ENCODE data around the gene KISS1.

The KISS1 gene

DNA sequence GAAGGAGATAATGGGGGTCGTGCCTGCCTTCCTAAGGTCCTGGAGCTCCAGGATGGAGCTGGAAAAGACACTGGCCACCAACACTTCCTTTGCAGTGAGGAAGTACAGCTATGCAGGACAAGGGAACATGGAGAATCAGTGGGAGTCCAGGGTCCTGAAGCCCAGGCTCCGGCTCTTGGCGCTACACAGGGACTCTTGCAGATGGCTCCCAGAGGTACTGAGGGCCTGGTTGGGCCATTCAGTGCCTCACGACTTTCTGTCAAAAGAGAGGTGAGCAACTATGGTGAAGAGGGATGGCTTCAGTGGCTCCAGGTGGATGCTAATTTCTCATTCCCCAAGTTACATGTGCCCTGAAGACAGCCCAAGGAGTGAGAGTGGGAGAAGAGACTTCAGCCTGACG, 42.6 kb downstream of the KISS1 start:
- no peak for DNase-seq

DNA sequence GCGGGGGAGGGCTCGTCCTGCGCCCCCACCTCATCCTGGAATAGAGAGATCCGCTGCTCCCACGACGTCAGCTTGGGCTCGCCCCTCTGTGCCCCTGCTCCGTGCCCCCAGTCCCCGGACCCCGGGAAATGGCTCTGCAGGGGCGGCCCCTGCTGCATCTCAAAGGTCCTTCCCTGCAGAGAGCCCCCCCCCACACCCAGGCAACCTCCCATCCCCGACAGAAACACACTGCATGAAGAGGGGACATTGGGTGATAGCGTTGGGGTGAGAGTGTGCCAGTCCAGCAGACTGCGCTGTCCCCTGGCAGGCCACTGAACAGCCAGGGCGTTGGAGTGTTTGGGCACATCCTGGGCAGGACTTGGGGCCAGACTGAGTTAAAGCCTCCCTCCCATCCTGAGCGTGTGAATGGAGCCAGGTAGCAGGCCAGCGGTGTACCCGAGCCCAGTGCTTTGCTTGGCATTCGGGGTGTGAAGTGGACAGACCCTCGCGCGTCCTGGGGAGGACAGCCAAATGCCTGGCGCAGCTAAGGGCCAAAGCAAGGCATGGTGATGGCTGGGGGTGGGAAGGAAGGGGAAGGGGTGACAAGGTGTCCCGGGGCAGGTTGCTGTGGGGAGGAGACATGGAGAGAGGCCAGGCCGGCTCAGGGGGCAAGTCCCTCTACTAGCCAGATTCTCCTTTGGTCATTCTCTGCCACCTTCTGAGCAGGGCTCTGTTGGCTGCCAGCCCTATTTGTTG, 43.8 kb downstream of the KISS1 start:
- no peak for DNase-seq

DNA sequence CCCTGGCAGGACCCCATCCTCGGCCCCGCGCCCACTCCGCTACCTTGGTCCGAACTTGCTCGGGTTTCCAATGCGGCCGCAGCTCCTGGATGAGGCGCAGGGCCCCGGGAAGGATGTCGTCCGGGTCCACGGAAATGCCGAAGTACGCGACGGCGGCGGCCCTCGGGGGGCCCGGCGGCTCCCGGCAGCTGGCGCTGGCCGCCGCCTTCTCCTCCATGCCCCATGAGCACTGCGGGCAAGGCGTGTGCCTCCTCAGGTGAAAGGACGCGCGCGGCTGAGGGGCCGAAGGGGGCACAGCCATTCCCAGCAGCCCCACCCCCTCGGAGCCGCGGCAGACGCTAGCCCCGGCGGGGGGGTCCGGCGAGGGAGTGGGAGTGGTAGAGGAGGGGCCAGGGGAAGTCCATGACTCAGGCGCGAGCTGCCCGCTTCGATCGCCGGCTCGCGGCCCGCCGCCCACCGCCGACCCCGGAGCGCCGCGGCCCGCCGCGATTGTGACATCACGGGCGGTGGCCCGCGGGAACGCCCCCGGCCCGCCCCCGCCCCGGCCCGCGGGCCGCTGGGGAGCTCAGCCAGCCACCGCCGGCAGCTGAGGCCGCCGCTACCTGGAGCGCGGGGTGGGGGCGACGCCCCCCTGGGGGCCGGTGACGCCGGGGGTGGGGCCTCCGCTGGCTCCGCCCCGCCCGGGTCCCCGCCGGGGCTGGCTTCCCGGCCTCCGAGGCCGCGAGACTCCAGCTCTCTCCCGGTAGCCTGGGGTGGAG, 44.6 kb downstream of the KISS1 start, which contains the start of gene ETNK2:
Gene ETNK2 (minus strand): TSS at position 493 of the 758 bp plus-strand sequence. CDS start 192 bp downstream, at position 301.
- peak; percentile 83 for DNase-seq

DNA sequence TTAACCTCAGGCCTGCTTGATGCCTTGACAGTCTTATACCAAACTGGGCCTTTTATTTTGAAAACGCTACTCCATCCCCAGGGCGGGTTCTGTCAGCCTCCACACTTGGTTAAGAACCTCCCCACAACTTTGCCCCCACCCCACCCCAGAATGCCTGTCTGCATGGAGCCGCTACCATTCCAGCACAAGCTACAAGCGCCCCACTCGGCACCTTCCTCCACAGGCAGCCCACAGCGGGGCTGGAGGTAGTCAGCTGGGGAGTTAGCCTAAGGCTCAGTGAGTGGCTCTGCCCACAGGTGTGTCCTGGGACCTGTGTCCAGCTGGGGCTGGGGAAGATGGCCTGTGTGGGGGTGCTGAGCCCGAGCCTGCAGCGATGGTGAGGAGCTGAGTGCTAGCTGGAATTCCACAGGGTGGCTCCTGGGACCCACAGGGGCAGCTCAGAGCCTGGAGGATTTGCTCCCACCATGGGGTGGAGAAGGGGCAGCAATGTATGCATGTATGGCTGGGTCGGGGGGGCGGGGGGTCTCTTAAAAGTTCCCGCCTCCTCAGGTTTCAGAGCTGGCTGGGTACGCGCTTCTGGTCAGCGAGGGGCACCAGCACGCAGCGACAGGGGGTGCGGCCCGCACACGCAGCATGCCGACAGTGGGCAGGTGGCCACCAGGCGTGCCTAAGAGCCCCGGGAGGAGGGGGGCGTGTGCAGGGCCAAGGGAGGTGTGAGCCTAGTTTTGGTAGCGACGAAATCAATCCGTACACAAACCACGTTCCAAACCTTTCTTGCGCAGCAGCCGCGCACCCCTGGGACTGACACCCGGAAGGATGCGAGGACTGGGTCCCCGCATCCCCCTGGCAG, 45.4 kb downstream of the KISS1 start:
- no peak for DNase-seq

DNA sequence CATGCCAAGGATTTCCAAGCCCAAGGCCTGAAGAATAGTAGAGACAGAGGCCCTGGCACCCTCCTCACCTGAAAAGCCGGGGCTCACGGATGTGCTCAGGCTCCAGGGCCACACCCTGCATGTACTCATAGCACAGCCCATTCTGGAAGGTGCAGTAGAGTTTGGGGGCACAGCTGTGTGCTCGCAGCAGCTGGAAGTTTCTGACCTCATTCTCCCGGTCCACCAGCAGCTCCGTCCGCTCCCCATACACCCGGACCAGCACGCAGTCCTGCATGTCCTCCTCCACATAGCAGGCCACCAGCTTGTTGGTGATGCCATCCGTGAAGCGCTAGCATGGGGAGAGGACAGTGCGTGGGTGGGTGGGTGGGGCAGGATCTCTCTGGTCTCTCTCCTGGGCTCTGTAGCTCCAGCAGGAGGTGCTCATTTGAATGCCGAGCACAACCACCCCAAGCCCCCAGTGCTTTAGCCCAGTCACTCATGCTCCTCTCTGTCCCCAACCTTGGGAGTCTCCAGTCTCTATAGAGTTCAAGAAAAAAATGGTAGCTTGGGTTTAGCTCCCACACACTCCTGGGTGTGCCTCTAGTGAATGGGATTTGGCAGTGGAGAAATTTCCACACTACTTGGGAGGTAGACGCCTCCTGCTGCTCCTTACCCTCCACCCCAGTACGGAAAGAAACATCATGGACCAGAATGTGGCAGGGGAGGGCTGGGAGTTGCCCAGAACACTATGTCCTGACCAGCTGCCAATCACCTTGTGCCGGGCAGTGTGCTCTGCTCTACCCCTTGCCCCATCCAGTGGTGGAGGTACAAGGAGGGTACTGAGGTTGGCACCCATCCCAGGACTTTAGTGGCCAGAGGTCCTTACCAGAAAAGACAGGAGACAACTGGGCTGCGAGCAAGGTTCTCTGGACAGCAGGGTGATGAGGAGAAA, 46.4 kb downstream of the KISS1 start:
- DNase-seq: no peak

DNA sequence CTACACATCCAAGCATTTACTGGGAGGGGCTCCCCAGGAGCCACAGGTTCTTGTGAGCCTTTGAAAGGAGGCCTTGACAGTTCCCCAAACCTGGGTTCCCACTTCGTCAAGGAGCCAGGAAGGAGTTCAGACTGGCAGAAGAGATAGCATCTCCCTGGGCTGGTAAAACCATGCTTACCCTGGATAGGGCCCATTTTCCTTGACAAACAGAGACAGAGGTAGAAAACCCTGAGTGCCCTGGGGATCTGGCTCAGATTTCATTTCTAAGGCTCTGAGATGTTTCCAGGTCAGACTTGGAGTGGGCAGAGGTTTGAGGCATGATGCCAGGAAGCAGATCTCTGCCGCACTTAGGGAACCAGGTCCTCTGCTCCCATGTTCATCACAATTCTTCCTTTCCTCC, 47.2 kb downstream of the KISS1 start:
- no peak for DNase-seq

DNA sequence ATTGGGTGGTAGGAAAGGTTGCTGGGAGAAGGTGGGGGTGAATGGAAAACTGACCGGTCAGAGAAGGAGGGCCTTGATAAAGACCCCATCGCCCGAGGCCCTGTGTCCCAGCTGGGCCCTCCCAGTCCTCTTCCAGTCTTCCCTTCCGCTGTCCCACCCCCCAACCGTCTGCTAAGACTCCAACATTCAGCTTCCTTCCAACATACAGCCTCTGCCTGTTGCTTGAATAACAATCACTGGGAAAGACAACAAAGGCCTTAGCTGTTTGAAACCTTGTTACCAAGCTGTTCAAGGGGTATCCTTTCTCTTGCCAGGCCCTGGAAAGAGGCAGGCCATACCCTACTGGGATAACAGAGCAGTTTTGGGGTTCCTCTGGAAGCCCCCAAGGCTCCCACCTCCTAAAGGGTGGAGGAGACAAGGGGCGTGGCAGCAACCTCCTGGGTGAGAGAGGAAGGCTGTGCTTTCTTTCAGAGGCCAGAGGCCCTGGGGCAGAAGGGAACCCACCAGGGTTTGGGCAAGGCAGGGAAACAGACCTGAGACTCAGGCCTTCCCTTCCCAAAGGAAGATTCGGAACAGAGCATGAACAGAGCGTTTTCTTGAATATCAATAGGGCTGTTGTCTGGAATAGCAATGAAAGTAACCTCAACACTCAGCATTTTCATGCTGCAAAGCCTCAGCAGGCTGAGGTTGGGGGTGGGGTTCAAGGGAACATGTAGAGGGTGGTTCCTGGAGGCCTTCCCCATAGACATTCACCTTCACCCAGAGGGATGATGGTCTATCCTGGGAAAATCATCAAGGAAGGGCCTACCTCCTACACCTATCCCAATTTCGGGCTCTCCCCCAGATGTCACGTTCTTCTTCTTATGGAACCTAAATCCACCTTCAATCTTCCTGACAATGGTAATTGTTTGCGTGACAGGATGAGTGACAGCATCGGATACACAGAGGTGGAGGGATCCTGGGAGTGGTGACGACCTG, 48.6 kb downstream of the KISS1 start:
- DNase-seq: no peak

DNA sequence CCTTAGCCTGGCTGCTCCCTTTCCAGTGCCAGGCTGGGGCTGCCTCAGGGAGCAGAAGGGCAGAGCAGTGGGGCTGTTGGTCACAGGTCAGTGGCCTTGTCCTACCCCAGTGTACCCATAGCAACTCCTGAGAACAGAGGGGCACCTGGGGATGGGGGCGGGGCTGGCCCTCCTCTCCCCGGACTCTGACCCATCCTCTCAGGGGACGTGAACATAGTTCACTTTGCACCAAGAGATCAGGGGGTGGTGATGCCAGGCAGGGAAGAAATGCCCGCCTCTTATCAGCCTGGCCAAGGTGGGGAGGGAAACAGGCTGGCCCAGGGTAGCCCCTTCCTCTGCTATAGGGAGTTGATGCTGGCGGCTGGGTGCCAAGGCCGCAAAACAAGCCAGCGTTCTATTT, 49.3 kb downstream of the KISS1 start:
- no peak for DNase-seq

DNA sequence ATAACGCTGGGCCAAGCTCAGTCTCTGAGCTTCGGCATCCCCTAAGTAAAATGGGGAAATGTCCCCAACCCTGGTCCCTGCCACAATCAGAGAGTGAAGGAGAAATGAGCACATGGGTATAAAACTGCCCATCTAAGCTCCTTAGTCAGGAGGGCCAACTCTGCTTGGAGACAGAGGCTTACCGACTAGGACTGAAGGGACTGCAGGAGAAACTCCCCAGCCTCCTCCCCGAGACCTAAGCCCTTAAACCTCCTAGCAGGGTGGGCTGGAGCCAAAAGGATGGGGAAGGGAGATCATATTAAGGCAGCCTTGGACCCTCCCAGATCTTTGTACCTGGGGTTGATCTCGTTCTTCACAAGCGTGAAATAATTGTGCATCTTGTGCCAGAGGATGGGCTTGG, 50.0 kb downstream of the KISS1 start:
- DNase-seq: no peak

DNA sequence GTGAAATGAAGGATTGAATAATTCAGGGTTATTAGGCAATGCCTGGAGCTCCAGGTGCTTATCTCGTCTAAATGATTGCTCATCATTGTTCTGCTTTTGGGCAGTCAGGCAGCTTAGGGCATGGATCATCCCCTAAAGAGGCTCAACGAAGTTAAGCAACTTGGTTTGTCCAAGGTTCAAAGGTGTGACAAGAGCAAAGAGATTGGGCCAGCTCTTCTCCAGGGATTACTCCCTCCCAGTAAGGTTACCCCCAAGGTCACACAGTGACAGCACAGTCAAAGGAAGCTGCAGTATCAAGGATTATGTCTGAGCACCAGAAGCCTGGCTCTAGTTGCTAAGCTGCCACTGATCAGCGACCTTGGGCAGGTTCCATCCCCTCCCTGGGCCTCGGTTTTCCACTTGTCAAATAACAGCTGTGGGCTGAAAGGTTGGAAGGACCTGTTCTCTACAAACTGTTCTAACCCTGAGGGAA, 51.2 kb downstream of the KISS1 start:
- DNase-seq: no peak

DNA sequence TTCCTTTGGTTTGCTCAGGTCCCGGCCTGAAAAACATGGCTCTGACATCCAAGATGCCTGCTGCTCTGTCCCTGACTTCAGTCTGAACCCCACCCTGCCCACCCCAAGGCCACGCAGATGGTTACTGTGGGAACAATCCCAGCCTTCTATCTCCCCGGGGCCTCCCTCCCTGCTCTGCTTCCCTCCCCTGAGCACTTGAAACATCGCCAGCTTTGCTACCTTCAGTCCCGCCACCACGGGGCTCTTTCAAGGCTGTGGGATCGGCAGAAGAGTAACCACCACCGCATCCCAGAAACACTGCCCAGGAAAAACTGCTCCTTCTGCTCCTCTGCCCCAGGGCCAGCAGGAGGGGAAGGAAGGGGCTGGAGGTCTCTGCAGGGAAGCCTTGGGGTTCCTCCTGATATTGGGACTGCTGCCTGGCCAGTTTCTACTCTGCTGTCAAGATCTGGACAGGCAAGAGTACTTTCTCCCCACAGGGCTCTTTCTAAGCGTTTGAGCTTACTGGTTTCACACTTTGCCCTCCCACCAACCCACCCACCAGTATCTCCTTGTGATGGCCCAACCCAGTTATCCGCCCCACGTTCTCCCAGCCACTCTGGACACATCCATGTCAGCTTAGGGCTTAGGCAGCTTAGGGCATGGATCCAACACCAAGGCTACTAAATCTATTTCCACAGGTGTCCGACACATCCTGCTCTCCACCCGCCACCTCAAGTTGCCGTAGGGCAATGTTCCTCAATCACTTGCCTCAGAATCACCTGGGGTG, 52.8 kb downstream of the KISS1 start:
- DNase-seq: no peak

DNA sequence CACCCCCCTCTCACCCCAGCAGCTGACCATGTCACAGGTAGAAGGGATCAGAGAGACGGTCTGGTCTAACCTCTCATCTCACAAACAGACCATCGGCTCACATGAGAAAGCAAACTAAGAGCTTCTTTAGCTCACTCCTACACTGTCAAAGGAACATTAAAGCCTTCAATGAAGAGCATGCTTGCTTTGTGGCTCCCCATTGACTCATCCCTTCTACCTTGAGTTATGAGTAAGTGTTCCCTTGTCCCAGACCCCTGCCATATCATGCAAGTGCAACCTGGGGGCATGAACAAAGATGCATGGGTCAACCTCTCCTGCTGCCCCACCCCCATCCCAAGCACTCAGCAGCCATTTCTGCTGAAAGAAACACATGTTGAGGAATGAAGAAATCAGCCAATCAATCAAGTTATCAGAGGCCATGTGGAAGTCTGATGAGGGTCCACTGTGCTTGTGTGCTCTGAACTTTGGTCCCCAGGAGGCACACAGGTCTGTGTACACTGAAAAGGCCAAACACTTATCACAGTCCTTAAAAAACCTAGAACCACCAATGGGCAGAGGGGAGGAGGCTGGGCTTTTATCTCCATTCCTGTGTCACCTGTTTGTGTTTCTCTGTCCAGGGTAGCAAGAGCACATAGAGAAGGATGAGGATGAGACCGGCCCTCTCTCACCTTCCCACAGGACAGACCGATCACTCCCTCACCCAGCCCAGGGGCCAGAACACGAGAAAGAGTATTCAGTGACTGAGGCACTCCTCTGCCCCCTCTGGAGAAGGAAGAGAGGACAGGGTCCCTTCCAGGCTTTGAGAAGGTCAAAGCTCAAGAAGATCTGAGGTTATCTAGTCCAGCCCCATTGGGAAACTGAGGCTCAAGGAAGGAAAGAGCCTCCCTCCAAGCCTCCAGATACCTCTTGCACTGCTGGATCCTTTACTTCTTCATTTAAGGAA, 54.0 kb downstream of the KISS1 start:
- DNase-seq: no peak

DNA sequence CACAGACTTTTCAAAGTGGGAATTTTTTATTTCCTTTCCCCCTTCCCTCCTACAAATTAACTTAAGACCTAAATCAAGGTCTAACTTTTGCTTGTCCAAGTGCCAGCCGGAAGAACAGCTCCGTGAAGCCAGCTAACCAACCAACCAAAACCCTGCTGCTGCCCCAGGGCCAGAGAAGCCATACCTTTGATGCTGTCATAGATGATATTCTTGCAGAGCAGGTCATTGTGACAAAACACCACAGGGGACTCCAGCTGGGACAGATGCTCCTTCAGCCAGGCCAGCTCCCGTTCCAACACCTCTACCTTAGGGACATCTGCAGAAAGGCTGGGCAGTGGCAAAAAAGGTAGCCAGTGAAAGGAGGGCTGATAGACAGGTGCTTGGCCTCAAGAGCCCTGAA, 55.2 kb downstream of the KISS1 start:
- no peak for DNase-seq

Measured in right forelimb (tissue), 1 donor.